ENCODE measurements around the gene ACSM5.
"Not testable (repeated sequence)": the region's sequence is repeated elsewhere in the genome, so short reads cannot be mapped to it uniquely, and the experiment has no call there.

ACSM5 gene

GRCh38 chr16:20441191-20441590, 31.9 kb downstream of the ACSM5 start:
- no peak for FAIRE-seq
- no peak for DNase-seq (ENCODE audit: insufficient read length, low spot score)

GRCh38 chr16:20441859-20442258, 32.5 kb downstream of the ACSM5 start:
- FAIRE-seq; DNase-seq (ENCODE audit: insufficient read length, low spot score): not testable (repeated sequence)

- FAIRE-seq, result peak; percentile 4
- DNase-seq (ENCODE audit: insufficient read length, low spot score), result not testable (repeated sequence)
These were observed 37.5 kb downstream of the ACSM5 start for GRCh38 chr16:20446652-20447393.

GRCh38 chr16:20451364-20451763, 42.0 kb downstream of the ACSM5 start, which contains the start of gene ACSM2A:
ACSM2A (plus strand) TSS chr16:20451521; CDS start chr16:20460115, 8,594 bp downstream.
- DNase-seq (ENCODE audit: insufficient read length, low spot score); FAIRE-seq: not testable (repeated sequence)

- not testable (repeated sequence) for DNase-seq (ENCODE audit: insufficient read length, low spot score); FAIRE-seq
These were observed 44.3 kb downstream of the ACSM5 start for GRCh38 chr16:20453633-20454032.

- not testable (repeated sequence) for DNase-seq (ENCODE audit: insufficient read length, low spot score); FAIRE-seq
These were observed 49.9 kb downstream of the ACSM5 start for GRCh38 chr16:20459227-20459626.

- not testable (repeated sequence) for DNase-seq (ENCODE audit: insufficient read length, low spot score); FAIRE-seq
These were observed 51.0 kb downstream of the ACSM5 start for GRCh38 chr16:20460313-20460712.

- not testable (repeated sequence) for DNase-seq (ENCODE audit: insufficient read length, low spot score); FAIRE-seq
These were observed 59.6 kb downstream of the ACSM5 start for GRCh38 chr16:20468954-20469353.

- not testable (repeated sequence) for FAIRE-seq
These were observed 60.6 kb downstream of the ACSM5 start for GRCh38 chr16:20469930-20470329.

GRCh38 chr16:20470732-20471131, 61.4 kb downstream of the ACSM5 start:
- DNase-seq (ENCODE audit: insufficient read length, low spot score); FAIRE-seq: not testable (repeated sequence)

More at GRCh38 chr16:20469930-20470329, 60.6 kb downstream of the ACSM5 start:
- DNase-seq (ENCODE audit: insufficient read length, low spot score), result not testable (repeated sequence)

GRCh38 chr16:20477188-20477744, 67.9 kb downstream of the ACSM5 start:
- not testable (repeated sequence) for FAIRE-seq; DNase-seq (ENCODE audit: insufficient read length, low spot score)

GRCh38 chr16:20483989-20484388, 74.7 kb downstream of the ACSM5 start:
- FAIRE-seq; DNase-seq (ENCODE audit: insufficient read length, low spot score): not testable (repeated sequence)

- DNase-seq (ENCODE audit: insufficient read length, low spot score) (no peak), FAIRE-seq (no peak)
These were observed 75.4 kb downstream of the ACSM5 start for GRCh38 chr16:20484726-20485125.

GRCh38 chr16:20485408-20485807, 76.1 kb downstream of the ACSM5 start:
- DNase-seq (ENCODE audit: insufficient read length, low spot score) (no peak), FAIRE-seq (no peak)
